ENCODE measurements around the gene B9D2. TPM values are rescaled to one million over a fixed set of nuclear protein-coding genes. Genes with fewer than 3 reads are reported as not detected.
A peak's percentile ranks its signal among the peaks of the same experiment; 100 is the strongest.

The B9D2 gene
- total and polyA plus RNA-seq, 2 of the 4 experiments (the other 2 are of a cell fraction): 6.1 to 9.7 TPM

GRCh38 chr19:41323023-41323422 lies 40.9 kb downstream of the B9D2 start:
- peak overlapping the region; percentile 78 for H4K91ac ChIP-seq (ENCODE audit: insufficient read depth, low read depth, low read length)
- ATAC-seq (ENCODE audit: low read depth) (peak; percentile 45), DNase-seq (peak; percentile 92)
- CTCF ChIA-PET: interaction anchor here (1.0 kb wide), 1 partner anchor 109 kb away, joined by 3 read pairs; no protein-coding TSS in a partner anchor
- H4K8ac ChIP-seq (ENCODE audit: low read depth in 2 of 2, low read length in 2 of 2): peak overlapping the region; percentile 70 to 72
- in situ Hi-C loops (cut with MboI; ENCODE audit: low sequenced_read_pairs) (no loop called here), dilution Hi-C loops (cut with HindIII; ENCODE audit: low sequenced_read_pairs, unreplicated experiment) (no loop called here), intact Hi-C loops (cut with micrococcal nuclease) (loop anchor here (1.0 kb wide), 2 partner anchors 24 to 29 kb away; no protein-coding TSS in a partner anchor)
- peaks cover 54% of the 10 kb centered on the region for H3K4me1 ChIP-seq (ENCODE audit: control insufficient read depth, insufficient read depth, low read length)
- peak overlapping the region; percentile 36 for H3K4me2 ChIP-seq (ENCODE audit: low read depth, low read length)
- peak overlapping the region; percentile 62 for H3K14ac ChIP-seq (replicated peaks; ENCODE audit: low read depth, low read length)
- H2BK15ac ChIP-seq (ENCODE audit: low read depth, low read length): peak overlapping the region; percentile 89; the same call in 2 of the 3 replicates
- H2AFZ ChIP-seq (replicated peaks; ENCODE audit: low read length, poor library complexity): peak overlapping the region; percentile 25
- H3K56ac ChIP-seq (ENCODE audit: extremely low read depth, insufficient read depth, low read length): peak overlapping the region; percentile 90
- H3K36me3 ChIP-seq (ENCODE audit: control insufficient read depth, insufficient read depth, low read length): peaks cover 39% of the 10 kb centered on the region
- H4K20me1 ChIP-seq (ENCODE audit: insufficient read depth, low read length): peaks cover 66% of the 10 kb centered on the region
- peak overlapping the region; percentile 88 for H2BK5ac ChIP-seq (ENCODE audit: low read depth, low read length, poor library complexity, severe bottlenecking)
- H2AK9ac ChIP-seq (replicated peaks; ENCODE audit: low read depth, low read length, poor library complexity): peak overlapping the region; percentile 92
- TF ChIP-seq USF2 (IDR thresholded peaks at IDR 0.05; ENCODE audit: low read depth, low read length) (no peak; the same call in 1 of the 2 replicates), BHLHE40 (IDR thresholded peaks at IDR 0.05; ENCODE audit: low read depth, low read length) (peak; percentile 95), SMC3 (IDR thresholded peaks at IDR 0.05; ENCODE audit: low read depth, low read length) (no peak), FOS (IDR thresholded peaks at IDR 0.05; ENCODE audit: low read depth, low read length) (peak; percentile 60; the same call in 1 of the 2 replicates), MXI1 (IDR thresholded peaks at IDR 0.05; ENCODE audit: borderline replicate concordance, low read depth, low read length) (no peak), RCOR1 (IDR thresholded peaks at IDR 0.05; ENCODE audit: insufficient replicate concordance, low read length) (no peak), CTCF (conservative IDR thresholded peaks at IDR 0.05; ENCODE audit: low read depth, low read length) (no peak), NFE2L2 (IDR thresholded peaks at IDR 0.05; ENCODE audit: low read depth, low read length) (peak; percentile 31; the same call in 1 of the 2 replicates), RAD21 (IDR thresholded peaks at IDR 0.05; ENCODE audit: low read length) (no peak), RFX5 (IDR thresholded peaks at IDR 0.05; ENCODE audit: low read depth, low read length) (no peak), MAZ (IDR thresholded peaks at IDR 0.05; ENCODE audit: borderline replicate concordance, low read depth, low read length) (peak; percentile 53), CEBPB (IDR thresholded peaks at IDR 0.05; ENCODE audit: low read depth, low read length) (no peak), CHD1 (IDR thresholded peaks at IDR 0.05; ENCODE audit: low read depth, low read length) (no peak), ELK1 (IDR thresholded peaks at IDR 0.05; ENCODE audit: borderline replicate concordance, low read depth, low read length) (no peak), POLR2A (IDR thresholded peaks at IDR 0.05; ENCODE audit: low read depth, low read length) (no peak), MAFK (IDR thresholded peaks at IDR 0.05; ENCODE audit: low read depth, low read length) (no peak)
- no peaks in the 10 kb centered on the region for H3K27me3 ChIP-seq (ENCODE audit: control insufficient read depth, insufficient read depth, low read length)
- H3K9ac ChIP-seq (ENCODE audit: low read depth, low read length): peak overlapping the region; percentile 51
- H3K9me1 ChIP-seq (ENCODE audit: insufficient read depth, low read length): peaks cover 35% of the 10 kb centered on the region
- H3K9me3 ChIP-seq (ENCODE audit: control insufficient read depth, insufficient read depth, low read length): no peaks in the 10 kb centered on the region
- H4K5ac ChIP-seq (ENCODE audit: low read depth, low read length): peak overlapping the region; percentile 46
- WGBS, 2 experiments (ENCODE audit: extremely low coverage in 2 of 2, insufficient read length in 1 of 2): 0% methylated on average over 7 of the region's 7 CpGs; no CpG with 5 or more reads in 1 of the 2 experiments
- no TSS peak for BruUV-seq (replicated peaks)
- H3K79me1 ChIP-seq (ENCODE audit: low read depth in 1 of 2, low read length in 2 of 2): peaks cover 17 to 77% of the 10 kb centered on the region in 2 experiments
- POLR2A ChIA-PET (ENCODE audit: unreplicated experiment): interaction anchor here (0.9 kb wide), 1 partner anchor 29 kb away, joined by 3 read pairs; no protein-coding TSS in a partner anchor
- peak overlapping the region; percentile 74 for H3K18ac ChIP-seq (ENCODE audit: low read depth, low read length)
- peak overlapping the region; percentile 89 for H3K4ac ChIP-seq (ENCODE audit: low read depth, low read length)
- peak overlapping the region; percentile 43 for H3K23ac ChIP-seq (ENCODE audit: low read depth, low read length)
- peak overlapping the region; percentile 88 for H2BK120ac ChIP-seq (ENCODE audit: low read depth, low read length)
- H2BK20ac ChIP-seq (ENCODE audit: low read depth, low read length): peak overlapping the region; percentile 66
- H3K27ac ChIP-seq (ENCODE audit: insufficient read depth, low read length): peak overlapping the region; percentile 93
- peak overlapping the region; percentile 98 for H2AK5ac ChIP-seq (ENCODE audit: low read depth, low read length)
- H3K4me3 ChIP-seq (ENCODE audit: insufficient read depth, low read depth, low read length): no peak overlapping the region

Measured in IMR-90 (cell line).